ENCODE measurements around the gene CPED1. TPM values are rescaled to one million over a fixed set of nuclear protein-coding genes. Genes with fewer than 3 reads are reported as not detected.

Gene CPED1
- total and polyA plus RNA-seq, 10 of the 15 experiments (the other 5 are each of a cell fraction or from before 2014, with no cell fraction given): 0.01 to 0.77 (median 0.10) TPM; not detected in 1

GRCh38 chr7:121285066-121285667, 296.7 kb downstream of the CPED1 start:
- H3K4me1 ChIP-seq (ENCODE audit: control insufficient read depth, insufficient read depth, low read length): no peaks in the 10 kb centered on the region; the same call in 1 of the 2 replicates
- TF ChIP-seq ETV6 (conservative IDR thresholded peaks at IDR 0.05 in 1 of 2, IDR thresholded peaks at IDR 0.05 in 1 of 2; ENCODE audit: borderline replicate concordance in 1 of 2, low read depth in 1 of 2): no peak
- no peaks in the 10 kb centered on the region for H3K79me2 ChIP-seq (ENCODE audit: control insufficient read depth, insufficient read depth, low read length)
- H2AFZ ChIP-seq (ENCODE audit: control insufficient read depth, low read depth, low read length): no peak overlapping the region
- DNase-seq (ENCODE audit: low read depth, low spot score) (no peak), FAIRE-seq (no peak), ATAC-seq (no peak)
- H3K9ac ChIP-seq (ENCODE audit: control insufficient read depth, insufficient read depth, low read length): no peak overlapping the region
- no peaks in the 10 kb centered on the region for H3K27me3 ChIP-seq (replicated peaks in 1 of 2; ENCODE audit: control insufficient read depth in 2 of 2, insufficient read depth in 2 of 2, low read length in 1 of 2)
- intact Hi-C loops (cut with micrococcal nuclease; ENCODE audit: unreplicated experiment): no loop called here
- RAD21 ChIA-PET (ENCODE audit: unreplicated experiment): no interaction called here
- SMC1A ChIA-PET (ENCODE audit: uncharacterized antibody, unreplicated experiment): interaction anchor here (0.7 kb wide), 1 partner anchor 45 kb away, joined by 3 read pairs; no protein-coding TSS in a partner anchor
- CTCF ChIA-PET: no interaction called here
- POLR2A ChIA-PET: interaction anchor here (0.6 kb wide), 1 partner anchor 376 kb away, joined by 9 read pairs; no protein-coding TSS in a partner anchor
- no peaks in the 10 kb centered on the region for H4K20me1 ChIP-seq (ENCODE audit: control insufficient read depth, insufficient read depth)
- in situ Hi-C loops (cut with MboI): no loop called here
- H3K4me3 ChIP-seq: no peak overlapping the region
- H3K9me3 ChIP-seq (replicated peaks; ENCODE audit: control insufficient read depth, insufficient read depth, low read length): peaks cover 11% of the 10 kb centered on the region; the same call in 2 of the 3 replicates
- BruUV-seq (replicated peaks): no TSS peak
- no peak overlapping the region for H3K4me2 ChIP-seq (ENCODE audit: control insufficient read depth, insufficient read depth)
- H3K27ac ChIP-seq (ENCODE audit: control insufficient read depth, insufficient read depth): no peak overlapping the region
- WGBS (ENCODE audit: insufficient coverage, insufficient replicate concordance, low lambda C conversion rate, missing lambda C conversion rate): 85% methylated on average over 1 of the region's 1 CpG
- H3K36me3 ChIP-seq (ENCODE audit: control insufficient read depth in 2 of 2, insufficient read depth in 2 of 2, low read length in 1 of 2): no peaks in the 10 kb centered on the region

- RAD21 ChIA-PET (ENCODE audit: unreplicated experiment): no interaction called here
These were observed 297.7 kb downstream of the CPED1 start for GRCh38 chr7:121286186-121286585.

More at GRCh38 chr7:121286186-121286585, 297.7 kb downstream of the CPED1 start:
- no peak for TF ChIP-seq ZNF217 (IDR thresholded peaks at IDR 0.05)
- TF ChIP-seq TCF7 (IDR thresholded peaks at IDR 0.05; ENCODE audit: borderline replicate concordance): no peak
- TF ChIP-seq POU2F2 (IDR thresholded peaks at IDR 0.05; ENCODE audit: borderline replicate concordance, low read depth, low read length): no peak
- no peak for TF ChIP-seq SIX5 (IDR thresholded peaks at IDR 0.05; ENCODE audit: low read depth, low read length, severe bottlenecking)
- FAIRE-seq (no peak), ATAC-seq (no peak), DNase-seq (ENCODE audit: low read depth, low spot score) (no peak)
- WGBS (ENCODE audit: insufficient coverage, insufficient replicate concordance, low lambda C conversion rate, missing lambda C conversion rate): 20% methylated on average over 2 of the region's 2 CpGs
- Histone ChIP-seq H3K9me3 (replicated peaks; ENCODE audit: control insufficient read depth, insufficient read depth, low read length) (peaks cover 11% of the 10 kb centered on the region; the same call in 2 of the 3 replicates), H3K27ac (ENCODE audit: control insufficient read depth, insufficient read depth) (no peak overlapping the region), H4K20me1 (ENCODE audit: control insufficient read depth, insufficient read depth) (no peaks in the 10 kb centered on the region), H3K4me3 (no peak overlapping the region), H3K9ac (ENCODE audit: control insufficient read depth, insufficient read depth, low read length) (no peak overlapping the region), H3K27me3 (replicated peaks in 1 of 2; ENCODE audit: control insufficient read depth in 2 of 2, insufficient read depth in 2 of 2, low read length in 1 of 2) (no peaks in the 10 kb centered on the region), H3K4me2 (ENCODE audit: control insufficient read depth, insufficient read depth) (no peak overlapping the region), H3K4me1 (ENCODE audit: control insufficient read depth, insufficient read depth, low read length) (no peaks in the 10 kb centered on the region), H3K79me2 (ENCODE audit: control insufficient read depth, insufficient read depth, low read length) (no peaks in the 10 kb centered on the region), H2AFZ (ENCODE audit: control insufficient read depth, low read depth, low read length) (no peak overlapping the region), H3K36me3 (ENCODE audit: control insufficient read depth in 2 of 2, insufficient read depth in 2 of 2, low read length in 1 of 2) (no peaks in the 10 kb centered on the region)
- no TSS peak for BruUV-seq (replicated peaks)
- CTCF ChIA-PET: no interaction called here
- in situ Hi-C loops (cut with MboI) (no loop called here), intact Hi-C loops (cut with micrococcal nuclease; ENCODE audit: unreplicated experiment) (no loop called here)
- SMC1A ChIA-PET (ENCODE audit: uncharacterized antibody, unreplicated experiment): no interaction called here
- POLR2A ChIA-PET: no interaction called here
